Germinal center (tissue), 1 donor: ENCODE results near the gene PLCB3.

ENCODE experiments used
- DNase-seq: peaks from one replicate; pipeline ENCODE4 v3.0.0; 2012; ENCODE audit warnings: mixed read lengths, low spot score

PLCB3 gene

GRCh38 chr11:64222651-64223000 lies 28.7 kb upstream of the PLCB3 start:
- DNase-seq = no peak

- DNase-seq = no peak
Observed at GRCh38 chr11:64223001-64223651, 28.2 kb upstream of the PLCB3 start.

- DNase-seq = no peak
Observed at GRCh38 chr11:64224151-64224890, 27.0 kb upstream of the PLCB3 start.

- no peak for DNase-seq
Observed at GRCh38 chr11:64224891-64225607, 26.3 kb upstream of the PLCB3 start.

- peak; percentile 91 for DNase-seq
Observed at GRCh38 chr11:64225608-64226506, 25.5 kb upstream of the PLCB3 start, which contains the start of the genes NUDT22 and TRPT1. TSS of gene NUDT22 (plus strand) at chr11:64226274. CDS start at chr11:64226653, 379 bp downstream. TSS of gene TRPT1 (minus strand) at chr11:64226186. CDS start at chr11:64225860, 326 bp downstream.

GRCh38 chr11:64226507-64227051 lies 24.8 kb upstream of the PLCB3 start:
- DNase-seq = peak; percentile 78

GRCh38 chr11:64227405-64227956 lies 23.8 kb upstream of the PLCB3 start:
- no peak for DNase-seq

GRCh38 chr11:64229090-64229743 lies 22.1 kb upstream of the PLCB3 start:
- no peak for DNase-seq

- DNase-seq = no peak
Observed at GRCh38 chr11:64229744-64230170, 21.6 kb upstream of the PLCB3 start.

- DNase-seq = peak; percentile 78
Observed at GRCh38 chr11:64230171-64230984, 21.0 kb upstream of the PLCB3 start, which contains the start of gene DNAJC4. TSS of gene DNAJC4 (plus strand) at chr11:64230548. CDS start at chr11:64230855, 307 bp downstream.

GRCh38 chr11:64230985-64231365 lies 20.4 kb upstream of the PLCB3 start:
- DNase-seq = no peak

GRCh38 chr11:64231546-64231945 lies 19.8 kb upstream of the PLCB3 start:
- DNase-seq = no peak

- DNase-seq = no peak
Observed at GRCh38 chr11:64232182-64232966, 19.0 kb upstream of the PLCB3 start.

- no peak for DNase-seq
Observed at GRCh38 chr11:64232967-64233315, 18.4 kb upstream of the PLCB3 start.

- peak; percentile 71 for DNase-seq
Observed at GRCh38 chr11:64233913-64234586, 17.3 kb upstream of the PLCB3 start, which contains the start of gene VEGFB. TSS of gene VEGFB (plus strand) at chr11:64234584. CDS start at chr11:64234834, 250 bp downstream.

- peak; percentile 52 for DNase-seq
Observed at GRCh38 chr11:64234647-64235379, 16.5 kb upstream of the PLCB3 start.

- no peak for DNase-seq
Observed at GRCh38 chr11:64235437-64236161, 15.7 kb upstream of the PLCB3 start.
